ENCODE results near the gene MIP.
"Not testable (repeated sequence)": the region's sequence is repeated elsewhere in the genome, so short reads cannot be mapped to it uniquely, and the experiment has no call there.

The MIP gene

DNA sequence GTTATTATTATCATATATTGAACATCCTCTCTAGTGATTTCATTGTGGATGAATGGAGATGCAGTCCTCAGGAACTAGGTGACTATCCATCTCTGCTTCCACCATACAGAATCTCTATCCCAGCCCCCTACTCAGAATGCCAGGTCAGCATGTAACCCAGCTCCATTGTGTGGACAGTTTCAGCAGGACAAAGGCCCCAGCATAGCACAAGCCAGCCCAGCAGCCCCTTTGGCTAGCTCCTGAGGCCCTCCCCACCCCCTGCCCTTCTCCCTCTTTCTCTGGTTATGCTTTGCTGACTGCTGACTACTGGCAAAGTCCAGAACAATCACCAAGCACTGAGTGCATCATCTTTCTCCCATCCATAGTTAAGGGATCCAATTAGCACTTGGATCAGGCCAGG is 8.1 kb upstream of the MIP start:
- no peak for DNase-seq

DNA sequence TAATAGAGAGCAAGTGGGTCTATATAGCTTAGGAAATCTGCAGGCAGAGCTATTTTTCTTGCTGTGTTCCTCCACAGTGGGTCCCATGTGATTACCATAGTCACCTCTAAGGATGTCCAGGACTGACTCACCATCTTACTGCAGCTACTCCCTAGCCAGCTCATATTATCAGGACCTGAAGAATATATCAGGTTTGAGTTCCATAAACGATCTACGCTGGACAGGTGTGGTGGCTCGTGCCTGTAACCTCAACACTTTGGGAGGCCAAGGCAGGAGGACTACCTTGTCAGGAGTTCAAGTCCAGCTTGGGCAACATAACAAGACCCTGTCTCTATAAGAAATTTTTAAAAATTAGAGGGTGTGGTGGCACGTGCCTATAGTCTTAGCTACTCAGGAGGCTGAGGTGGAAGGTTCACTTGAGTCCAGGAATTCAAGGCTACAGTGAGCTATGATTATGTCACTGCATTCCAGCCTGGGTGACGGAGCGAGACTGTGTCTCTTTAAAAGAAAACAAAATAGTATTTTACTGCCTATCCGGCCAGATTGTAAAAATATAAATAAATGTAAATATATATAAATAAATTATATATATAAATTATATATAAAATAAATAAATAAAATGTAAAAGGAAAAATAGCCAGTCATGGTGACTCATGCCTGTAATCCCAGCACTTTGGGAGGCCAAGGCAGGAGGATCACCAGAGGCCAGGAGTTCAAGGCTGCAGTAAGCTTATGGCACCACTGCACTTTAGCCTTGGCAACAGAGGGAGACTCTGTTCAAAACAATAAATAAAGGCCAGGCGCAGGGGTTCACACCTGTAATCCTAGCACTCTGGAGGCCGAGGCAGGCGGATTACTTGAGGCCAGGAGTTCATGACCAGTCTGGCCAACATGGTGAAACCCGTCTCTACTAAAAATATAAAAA is 7.0 kb upstream of the MIP start:
- DNase-seq, result no peak

DNA sequence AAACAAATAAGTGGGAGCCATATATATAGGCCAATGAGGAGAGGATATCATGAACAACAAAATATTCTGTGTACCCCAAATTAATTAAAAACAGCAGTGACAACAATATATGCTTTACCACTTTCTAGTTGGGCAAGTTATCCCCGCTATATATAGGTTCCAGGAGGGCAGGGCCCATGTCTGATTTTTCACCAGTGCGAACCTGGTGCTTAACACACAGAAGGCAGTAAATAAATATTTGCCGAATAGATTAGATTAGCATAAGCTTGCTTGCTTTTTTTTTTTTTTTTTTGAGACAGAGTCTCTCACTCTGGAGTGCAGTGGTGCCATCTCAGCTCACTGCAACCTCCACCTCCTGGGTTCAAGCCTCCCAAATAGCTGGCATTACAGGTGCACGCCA is 3.4 kb upstream of the MIP start:
- DNase-seq, result no peak

DNA sequence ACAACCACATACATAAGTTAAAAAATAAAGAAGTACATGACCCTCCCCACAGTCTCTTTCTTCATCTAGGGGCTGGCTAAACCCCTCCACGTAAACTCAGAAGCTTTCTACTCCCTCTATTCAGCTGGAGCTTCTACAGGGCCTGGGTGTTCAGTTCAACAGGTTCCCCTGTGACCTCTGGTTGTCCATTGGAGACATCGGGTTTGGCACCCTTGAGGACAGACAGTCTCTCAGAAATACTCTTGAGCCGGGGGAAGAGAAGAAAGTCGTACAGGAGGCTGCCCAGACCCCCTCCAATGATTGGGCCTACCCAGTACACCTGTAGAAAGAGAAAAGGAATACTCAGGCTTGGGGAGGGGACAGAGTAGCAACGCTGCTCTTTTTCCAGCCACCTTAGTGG is 3.3 kb downstream of the MIP start:
- no peak for DNase-seq

DNA sequence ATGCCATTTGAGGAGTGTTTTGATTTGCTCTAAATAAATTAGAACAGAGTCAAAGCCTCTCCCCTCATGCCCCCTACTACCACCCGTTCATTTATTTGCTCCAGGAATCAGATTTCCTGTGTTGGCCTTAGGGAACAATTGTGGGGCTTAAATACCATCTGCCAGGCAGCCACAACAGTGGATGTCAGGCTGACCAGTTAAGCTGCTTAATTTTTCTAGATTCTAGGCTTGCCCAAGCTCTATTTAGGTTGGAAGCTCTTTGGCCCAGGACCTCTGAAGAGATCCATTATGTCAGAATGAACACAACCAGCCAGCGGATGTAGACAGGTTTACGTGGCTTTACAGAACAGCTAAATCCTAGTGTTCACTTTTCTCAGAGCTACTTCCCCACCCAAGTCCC is 4.2 kb downstream of the MIP start:
- no peak for DNase-seq

- no peak for DNase-seq
Observed at GRCh38 chr12:56449622-56449984, 4.9 kb downstream of the MIP start.

- peak; percentile 89 to 95 for DNase-seq
Observed at GRCh38 chr12:56448860-56449621, 5.4 kb downstream of the MIP start, which contains the start of gene TIMELESS. TSS of gene TIMELESS (minus strand) at chr12:56449426. CDS start at chr12:56434170, 15,256 bp downstream.

DNA sequence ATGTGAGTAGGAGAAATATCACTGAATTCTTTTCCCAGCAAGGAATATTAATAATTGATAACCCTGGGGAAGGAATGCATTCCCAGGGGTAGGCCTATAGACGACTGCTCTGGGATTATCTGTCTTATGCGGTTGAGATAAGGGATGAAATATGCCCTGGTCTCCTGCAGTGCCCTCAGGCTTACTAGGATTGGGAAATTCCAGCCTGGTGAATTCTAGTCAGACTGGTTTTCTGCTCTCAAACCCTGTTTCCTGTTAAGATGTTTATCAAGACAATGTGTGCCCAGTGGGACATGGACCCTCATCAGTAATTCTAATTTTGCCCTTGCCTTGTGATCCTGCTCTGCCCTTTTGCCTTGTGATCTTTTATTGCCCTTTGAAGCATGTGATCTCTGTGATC is 11.2 kb downstream of the MIP start:
- not testable (repeated sequence) for DNase-seq

- DNase-seq, result no peak
Observed at GRCh38 chr12:56437430-56438176, 16.9 kb downstream of the MIP start.

DNA sequence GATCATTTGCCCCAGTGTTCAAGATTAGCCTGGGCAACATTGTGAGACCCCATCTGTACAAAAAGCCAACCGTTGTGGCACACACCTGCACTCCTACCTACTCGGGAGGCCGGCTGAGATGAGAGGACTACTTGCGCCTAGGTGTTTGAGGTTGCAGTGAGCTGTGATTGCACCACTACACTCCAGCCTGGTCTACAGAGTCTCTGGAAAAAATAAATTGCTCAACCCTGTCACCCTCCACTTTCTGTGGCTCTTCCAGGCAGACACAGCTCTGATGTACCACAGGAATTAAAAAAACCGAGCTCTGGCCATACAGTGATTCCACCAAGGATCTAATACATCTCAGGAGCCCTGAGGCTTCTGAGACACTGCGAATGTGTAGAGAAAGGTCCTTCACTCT is 19.6 kb downstream of the MIP start:
- DNase-seq, result no peak

- no peak for DNase-seq
Observed at GRCh38 chr12:56431850-56432249, 22.6 kb downstream of the MIP start.

DNA sequence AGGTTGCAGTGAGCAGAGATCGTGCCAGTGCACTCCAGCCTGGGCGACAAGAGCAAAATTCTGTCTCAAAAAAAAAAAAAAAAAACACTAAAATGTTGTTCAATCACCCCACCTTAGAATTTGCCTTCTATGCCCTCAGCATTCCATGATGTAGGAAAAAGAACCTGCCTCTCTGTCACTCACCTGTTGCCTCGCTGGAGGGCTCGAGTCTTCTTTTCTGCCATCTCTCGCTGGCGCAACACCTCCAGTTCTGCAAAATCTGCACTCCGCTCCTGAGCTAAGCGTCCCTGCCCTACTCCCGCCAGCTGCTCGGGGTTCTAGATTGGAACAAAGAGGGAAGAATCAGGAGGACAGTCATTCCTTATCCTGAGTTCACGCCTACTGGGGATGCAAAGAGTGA is 23.2 kb downstream of the MIP start:
- no peak for DNase-seq

- no peak for DNase-seq
Observed at GRCh38 chr12:56425940-56426438, 28.5 kb downstream of the MIP start.

GRCh38 chr12:56425193-56425592 is 29.3 kb downstream of the MIP start:
- DNase-seq, result no peak

GRCh38 chr12:56420411-56420810 is 34.0 kb downstream of the MIP start:
- DNase-seq, result no peak

GRCh38 chr12:56417739-56418138 is 36.7 kb downstream of the MIP start:
- no peak for DNase-seq

GRCh38 chr12:56414401-56414800 is 40.1 kb downstream of the MIP start:
- DNase-seq, result no peak

DNA sequence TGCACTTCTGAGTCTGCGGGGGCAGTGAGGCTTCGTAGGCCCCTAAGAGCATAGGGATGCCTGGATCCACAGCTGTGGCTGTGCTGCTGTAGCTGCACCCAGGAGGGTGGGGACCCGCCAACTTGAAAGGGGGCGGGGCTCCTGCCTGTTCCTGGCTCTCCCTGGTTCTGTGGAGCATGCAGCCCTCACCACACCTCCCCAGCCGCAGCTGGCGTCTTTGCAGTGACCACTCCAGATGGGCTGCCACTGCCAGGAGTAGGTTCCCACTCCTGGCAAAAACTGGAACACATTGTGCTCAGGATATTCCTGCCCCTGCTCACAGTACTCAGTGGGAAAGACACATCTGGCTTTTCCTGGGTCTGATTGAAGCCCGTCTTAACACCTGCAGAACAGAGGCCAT is 41.1 kb downstream of the MIP start:
- no peak for DNase-seq

DNA sequence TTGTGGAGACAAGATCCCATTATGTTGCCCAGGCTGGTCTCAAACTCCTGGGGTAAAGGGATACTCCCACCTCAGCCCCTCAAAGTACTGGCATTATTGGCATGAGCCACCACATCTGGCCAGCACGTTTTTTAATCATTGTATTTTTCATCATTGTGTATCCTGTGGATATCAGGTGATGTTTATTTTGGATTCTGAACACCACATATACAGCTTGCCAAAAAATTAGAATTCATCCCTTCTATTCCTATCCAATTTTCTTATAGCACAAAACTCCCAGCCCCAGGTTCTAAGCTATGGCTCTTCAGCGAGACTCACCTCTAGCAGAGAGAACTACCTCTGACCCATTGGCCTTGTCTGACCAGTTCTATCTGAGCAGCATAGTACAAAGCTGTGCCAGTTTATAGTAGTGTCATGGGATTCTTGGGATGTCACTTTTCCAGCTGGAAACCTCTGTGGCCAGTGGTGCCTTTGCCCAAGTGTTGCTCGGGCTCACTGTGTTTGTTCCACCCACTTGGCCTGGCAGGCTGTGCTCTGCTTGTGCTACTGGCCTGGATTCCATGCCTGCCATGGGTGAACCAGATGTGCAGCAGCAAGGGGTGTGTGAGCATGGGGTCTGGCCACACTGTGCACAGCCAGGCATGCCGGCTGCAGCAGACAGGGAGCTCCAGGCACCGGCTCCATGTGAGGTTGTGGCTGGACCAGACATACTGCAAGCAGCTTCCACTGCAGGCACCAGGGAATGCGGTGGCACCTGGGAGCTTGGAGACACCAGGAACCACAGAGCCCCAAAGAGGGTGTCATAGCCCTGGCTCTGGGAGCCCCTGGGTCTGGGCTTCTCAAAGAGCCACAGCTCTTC is 42.4 kb downstream of the MIP start:
- no peak for DNase-seq

DNA sequence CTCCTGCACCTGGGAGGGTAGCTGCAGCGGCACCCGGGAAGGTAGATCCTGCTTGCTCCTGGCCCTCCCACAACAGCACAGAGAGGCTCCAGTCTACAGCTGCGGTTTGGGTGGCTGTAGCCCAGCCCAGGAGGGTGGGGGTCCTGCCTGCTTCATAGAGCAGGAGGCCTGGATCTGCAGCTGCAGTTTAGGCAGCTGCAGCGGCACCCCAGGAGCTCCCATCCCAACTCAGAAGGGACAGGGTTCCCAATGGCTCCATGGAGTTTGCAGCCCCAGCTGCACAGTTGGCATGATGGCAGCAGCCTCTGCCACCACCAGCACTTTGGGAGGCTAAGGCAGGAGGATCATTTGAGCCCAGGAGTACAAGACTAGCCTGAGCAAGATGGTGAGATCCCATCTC is 43.7 kb downstream of the MIP start:
- DNase-seq, result no peak

DNA sequence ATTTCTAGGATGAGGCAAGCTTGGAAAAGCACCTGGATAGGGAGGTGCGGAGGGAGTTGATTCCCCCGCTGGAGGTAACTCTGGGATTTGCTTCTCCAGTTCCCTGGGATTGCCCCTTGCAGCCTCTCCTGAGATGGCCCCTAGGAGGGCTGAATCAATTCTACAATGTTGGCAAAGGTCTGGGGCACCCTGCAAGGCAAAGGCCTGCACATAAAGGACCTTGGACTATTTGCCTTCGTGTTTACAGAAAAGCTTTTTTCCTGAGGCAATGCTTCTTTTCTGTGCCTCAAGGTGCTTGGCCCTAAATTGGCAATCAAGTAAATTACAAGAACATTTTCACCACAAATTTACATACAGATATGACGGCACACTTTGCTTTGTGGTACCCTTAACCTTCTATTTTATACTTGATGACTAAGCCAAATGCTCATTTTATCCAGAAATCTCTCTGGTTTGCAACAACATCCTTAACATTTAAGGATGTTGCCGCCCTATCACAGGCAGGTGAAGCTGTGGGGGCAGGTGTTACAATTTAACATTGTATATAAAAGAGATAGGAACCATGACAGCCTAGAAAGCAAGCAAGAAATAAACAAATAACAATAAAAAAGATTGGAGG is 45.5 kb downstream of the MIP start:
- no peak for DNase-seq

DNA sequence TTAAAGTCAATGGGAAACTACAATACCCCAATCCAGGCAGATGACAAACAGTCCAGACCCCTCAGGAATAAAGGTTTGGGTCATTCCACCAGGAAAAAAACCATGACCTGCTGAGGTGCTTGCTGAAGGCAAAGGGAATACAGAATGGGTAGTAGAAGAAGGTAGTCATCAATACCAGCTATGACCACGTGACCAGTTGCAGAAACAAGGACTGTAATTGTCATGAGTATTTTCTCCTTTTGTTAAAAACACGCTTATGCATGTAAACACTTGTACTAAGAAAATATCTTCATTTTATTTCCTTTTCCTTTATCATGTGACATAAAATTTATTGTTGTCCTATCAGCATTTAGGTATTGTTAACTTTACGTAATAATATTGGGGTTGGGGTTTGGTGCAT is 50.2 kb downstream of the MIP start:
- not testable (repeated sequence) for DNase-seq

Measured in Kasumi-1 (cell line).